ENCODE data around the gene UPK3B.
"Not testable (repeated sequence)": the region's sequence is repeated elsewhere in the genome, so short reads cannot be mapped to it uniquely, and the experiment has no call there.

DNA sequence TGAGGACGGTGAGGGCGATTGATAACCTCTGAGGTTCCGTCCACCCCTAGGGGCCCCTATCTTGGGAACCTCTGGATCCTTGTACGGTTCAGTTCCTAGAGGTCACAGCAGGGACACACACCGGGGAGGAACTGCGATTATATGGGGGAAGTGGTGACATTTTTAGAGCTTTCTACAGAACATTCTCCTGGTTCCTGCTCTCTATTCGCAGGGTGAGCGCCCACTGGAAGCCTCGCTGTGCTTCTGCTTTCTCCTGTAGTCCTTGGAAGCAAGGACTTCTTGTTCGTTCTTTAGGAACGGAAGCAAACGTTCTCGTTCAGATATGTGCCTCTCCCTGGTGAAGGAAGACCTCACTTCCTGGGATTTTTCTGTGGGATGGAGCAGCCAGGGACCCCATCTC, 22.4 kb upstream of the UPK3B start:
- TF ChIP-seq, protein P1, sequence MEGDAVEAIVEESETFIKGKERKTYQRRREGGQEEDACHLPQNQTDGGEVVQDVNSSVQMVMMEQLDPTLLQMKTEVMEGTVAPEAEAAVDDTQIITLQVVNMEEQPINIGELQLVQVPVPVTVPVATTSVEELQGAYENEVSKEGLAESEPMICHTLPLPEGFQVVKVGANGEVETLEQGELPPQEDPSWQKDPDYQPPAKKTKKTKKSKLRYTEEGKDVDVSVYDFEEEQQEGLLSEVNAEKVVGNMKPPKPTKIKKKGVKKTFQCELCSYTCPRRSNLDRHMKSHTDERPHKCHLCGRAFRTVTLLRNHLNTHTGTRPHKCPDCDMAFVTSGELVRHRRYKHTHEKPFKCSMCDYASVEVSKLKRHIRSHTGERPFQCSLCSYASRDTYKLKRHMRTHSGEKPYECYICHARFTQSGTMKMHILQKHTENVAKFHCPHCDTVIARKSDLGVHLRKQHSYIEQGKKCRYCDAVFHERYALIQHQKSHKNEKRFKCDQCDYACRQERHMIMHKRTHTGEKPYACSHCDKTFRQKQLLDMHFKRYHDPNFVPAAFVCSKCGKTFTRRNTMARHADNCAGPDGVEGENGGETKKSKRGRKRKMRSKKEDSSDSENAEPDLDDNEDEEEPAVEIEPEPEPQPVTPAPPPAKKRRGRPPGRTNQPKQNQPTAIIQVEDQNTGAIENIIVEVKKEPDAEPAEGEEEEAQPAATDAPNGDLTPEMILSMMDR (IDR thresholded peaks at IDR 0.05; ENCODE audit: insufficient read depth, low read depth, low read length), result not testable (repeated sequence)
- TF ChIP-seq EZH2 (IDR thresholded peaks at IDR 0.05; ENCODE audit: insufficient read depth, low read length), result not testable (repeated sequence)

Measured in astrocyte (in vitro differentiated cells and primary cell).